ENCODE measurements around the gene TATDN3.

DNA sequence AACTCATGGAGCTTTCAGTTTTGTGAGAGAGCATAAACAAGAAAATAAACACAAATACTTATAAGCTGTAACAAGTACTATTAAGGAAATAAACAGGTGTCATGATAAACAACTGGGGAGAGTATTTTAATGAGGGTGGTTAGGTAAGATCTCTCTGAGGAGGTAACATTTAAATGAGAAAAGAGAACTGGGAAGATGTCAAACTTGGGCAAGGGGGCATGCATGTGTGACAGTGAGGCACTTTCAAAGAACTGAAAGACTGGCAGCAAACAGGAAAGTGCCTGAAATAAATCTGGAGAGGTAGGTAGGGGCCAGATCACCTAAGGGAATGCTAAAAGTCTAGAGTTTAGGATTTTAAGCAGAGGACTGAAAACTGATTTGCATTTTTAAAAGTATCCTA lies 37.9 kb upstream of the TATDN3 start:
- TF ChIP-seq, protein P1, sequence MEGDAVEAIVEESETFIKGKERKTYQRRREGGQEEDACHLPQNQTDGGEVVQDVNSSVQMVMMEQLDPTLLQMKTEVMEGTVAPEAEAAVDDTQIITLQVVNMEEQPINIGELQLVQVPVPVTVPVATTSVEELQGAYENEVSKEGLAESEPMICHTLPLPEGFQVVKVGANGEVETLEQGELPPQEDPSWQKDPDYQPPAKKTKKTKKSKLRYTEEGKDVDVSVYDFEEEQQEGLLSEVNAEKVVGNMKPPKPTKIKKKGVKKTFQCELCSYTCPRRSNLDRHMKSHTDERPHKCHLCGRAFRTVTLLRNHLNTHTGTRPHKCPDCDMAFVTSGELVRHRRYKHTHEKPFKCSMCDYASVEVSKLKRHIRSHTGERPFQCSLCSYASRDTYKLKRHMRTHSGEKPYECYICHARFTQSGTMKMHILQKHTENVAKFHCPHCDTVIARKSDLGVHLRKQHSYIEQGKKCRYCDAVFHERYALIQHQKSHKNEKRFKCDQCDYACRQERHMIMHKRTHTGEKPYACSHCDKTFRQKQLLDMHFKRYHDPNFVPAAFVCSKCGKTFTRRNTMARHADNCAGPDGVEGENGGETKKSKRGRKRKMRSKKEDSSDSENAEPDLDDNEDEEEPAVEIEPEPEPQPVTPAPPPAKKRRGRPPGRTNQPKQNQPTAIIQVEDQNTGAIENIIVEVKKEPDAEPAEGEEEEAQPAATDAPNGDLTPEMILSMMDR (IDR thresholded peaks at IDR 0.05; ENCODE audit: low read depth, low read length): no peak
- TF ChIP-seq EZH2phosphoT487 (IDR thresholded peaks at IDR 0.05; ENCODE audit: low read depth): no peak
